ENCODE measurements around the gene GOPC.

GOPC gene

DNA sequence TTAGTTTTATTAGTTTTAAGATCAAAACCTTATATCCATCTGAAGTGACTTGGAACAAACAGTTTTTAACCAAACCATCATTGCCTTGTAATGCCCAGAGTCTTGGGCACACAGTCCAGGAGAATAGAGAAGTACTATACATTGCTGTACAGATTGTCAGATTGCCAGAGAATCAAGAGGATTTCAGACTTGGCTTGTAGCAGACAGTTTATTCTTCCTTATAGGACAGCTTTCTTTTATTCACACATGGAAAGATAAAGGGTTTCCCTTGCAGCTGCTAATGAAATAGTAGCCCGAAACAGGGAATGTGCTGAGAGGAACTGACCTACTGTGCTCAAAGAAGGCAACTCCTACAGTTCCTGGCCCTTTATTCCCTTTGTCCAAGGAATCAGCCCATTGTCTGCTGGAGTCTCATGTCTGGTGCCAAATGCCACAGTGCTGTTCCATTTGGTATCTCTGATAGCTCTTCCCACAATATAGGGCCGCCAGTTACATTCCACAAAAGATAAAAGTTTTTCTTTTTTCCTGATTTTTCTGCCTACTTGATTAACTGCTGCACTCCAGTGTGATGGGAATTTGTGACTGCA, 89.2 kb downstream of the GOPC start:
- in situ Hi-C loops (cut with MboI; ENCODE audit: low pct_unique_long_range_greater_than_20kb, low sequenced_read_pairs, unreplicated experiment): no loop called here
- TF ChIP-seq, protein P1, sequence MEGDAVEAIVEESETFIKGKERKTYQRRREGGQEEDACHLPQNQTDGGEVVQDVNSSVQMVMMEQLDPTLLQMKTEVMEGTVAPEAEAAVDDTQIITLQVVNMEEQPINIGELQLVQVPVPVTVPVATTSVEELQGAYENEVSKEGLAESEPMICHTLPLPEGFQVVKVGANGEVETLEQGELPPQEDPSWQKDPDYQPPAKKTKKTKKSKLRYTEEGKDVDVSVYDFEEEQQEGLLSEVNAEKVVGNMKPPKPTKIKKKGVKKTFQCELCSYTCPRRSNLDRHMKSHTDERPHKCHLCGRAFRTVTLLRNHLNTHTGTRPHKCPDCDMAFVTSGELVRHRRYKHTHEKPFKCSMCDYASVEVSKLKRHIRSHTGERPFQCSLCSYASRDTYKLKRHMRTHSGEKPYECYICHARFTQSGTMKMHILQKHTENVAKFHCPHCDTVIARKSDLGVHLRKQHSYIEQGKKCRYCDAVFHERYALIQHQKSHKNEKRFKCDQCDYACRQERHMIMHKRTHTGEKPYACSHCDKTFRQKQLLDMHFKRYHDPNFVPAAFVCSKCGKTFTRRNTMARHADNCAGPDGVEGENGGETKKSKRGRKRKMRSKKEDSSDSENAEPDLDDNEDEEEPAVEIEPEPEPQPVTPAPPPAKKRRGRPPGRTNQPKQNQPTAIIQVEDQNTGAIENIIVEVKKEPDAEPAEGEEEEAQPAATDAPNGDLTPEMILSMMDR (IDR thresholded peaks at IDR 0.05; ENCODE audit: extremely low read depth, insufficient read depth, missing control alignments): no peak
- no peak for DNase-seq (ENCODE audit: low spot score)

DNA sequence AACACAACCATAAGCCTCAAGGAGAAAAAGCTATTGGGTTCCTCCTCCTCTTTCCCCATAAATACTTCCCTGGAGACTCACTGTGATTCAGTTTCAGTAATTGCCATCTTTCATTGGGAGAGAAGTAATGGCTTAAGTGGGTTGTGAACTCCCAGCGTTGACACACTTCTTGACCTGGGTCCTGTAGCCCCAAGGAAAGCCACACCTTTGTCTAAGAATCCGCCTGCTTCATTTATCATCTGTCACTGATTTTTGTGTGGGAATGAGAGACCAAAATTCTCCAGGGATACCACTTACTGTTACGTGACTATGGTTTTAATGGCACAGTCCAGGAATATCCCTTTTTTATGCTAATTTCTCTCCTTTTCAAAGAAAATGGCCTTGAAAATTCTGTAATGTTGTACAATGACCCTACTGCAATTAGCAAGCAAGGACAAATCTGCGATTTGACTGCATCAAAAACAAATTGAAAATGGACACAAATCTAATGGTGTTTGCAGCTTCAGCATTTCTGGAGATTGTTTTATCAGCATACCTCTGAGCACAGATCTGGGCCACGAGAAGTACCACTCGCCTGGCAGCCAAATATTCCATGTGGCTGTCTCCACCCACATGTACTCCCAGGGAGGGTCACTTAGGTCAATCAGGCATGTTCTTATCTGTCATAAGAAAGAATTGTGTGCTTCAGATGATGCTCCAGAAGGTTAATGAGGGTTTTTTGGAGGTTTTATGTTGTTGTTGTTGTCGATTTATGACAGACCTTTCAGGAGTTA, 90.1 kb downstream of the GOPC start:
- in situ Hi-C loops (cut with MboI; ENCODE audit: low pct_unique_long_range_greater_than_20kb, low sequenced_read_pairs, unreplicated experiment): no loop called here
- TF ChIP-seq, protein P1 (IDR thresholded peaks at IDR 0.05; ENCODE audit: extremely low read depth, insufficient read depth, missing control alignments): no peak
- no peak for DNase-seq (ENCODE audit: low spot score)
